Nephron progenitor cell (in vitro differentiated cells): Measurements from ENCODE around the gene CDC14B.

Experiments
- DNase-seq: peaks from one replicate; pipeline ENCODE4 v3.0.0; 2021
- H3K27ac Mint-ChIP-seq: 2 replicates; pipeline ENCODE4 v1.8.0; 2021; ENCODE audit warnings: mild to moderate bottlenecking, moderate library complexity, mixed read lengths
- H3K27me3 Mint-ChIP-seq: 2 replicates; pipeline ENCODE4 v1.8.0; 2021; ENCODE audit warnings: mild to moderate bottlenecking, low read depth, mixed read lengths; ENCODE audit not compliant: poor library complexity
- H3K36me3 Mint-ChIP-seq: 2 replicates; pipeline ENCODE4 v1.8.0; 2021; ENCODE audit warnings: low read depth, mixed read lengths
- H3K4me1 Mint-ChIP-seq: 2 replicates; pipeline ENCODE4 v1.8.0; 2021; ENCODE audit warnings: mixed read lengths
- H3K4me3 Mint-ChIP-seq: 2 replicates; pipeline ENCODE4 v1.8.0; 2021; ENCODE audit warnings: mild to moderate bottlenecking, moderate library complexity, mixed read lengths
- H3K9me3 Mint-ChIP-seq: 2 replicates; pipeline ENCODE4 v1.8.0; 2021; ENCODE audit warnings: mild to moderate bottlenecking, moderate library complexity, mixed read lengths
- TF ChIP-seq, protein P1 (sequence below): fragments of 200-600 bp; sonication (generic); IDR thresholded peaks from 2 replicates; pipeline ENCODE4 v1.5.0; 2021; ENCODE audit warnings: antibody characterized with exemption

The CDC14B gene

DNA sequence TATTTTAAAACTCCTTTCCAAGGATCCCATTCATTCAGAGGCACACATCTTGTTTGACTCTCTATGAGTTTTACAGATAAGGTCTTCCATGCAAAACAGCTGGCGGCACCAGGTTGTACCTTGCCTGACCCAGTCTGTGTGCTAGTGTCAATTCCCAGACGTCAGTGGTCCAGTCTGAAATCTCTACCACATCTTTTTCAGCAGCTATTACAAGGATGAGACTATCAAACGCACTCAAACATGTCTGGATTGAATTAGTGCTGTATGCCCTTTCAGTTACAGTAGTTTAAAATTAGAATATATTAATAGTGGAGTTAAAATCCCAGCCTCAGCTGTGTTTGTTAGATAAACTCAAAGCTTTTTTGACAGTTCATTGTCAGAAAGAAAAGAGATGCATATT, 11.7 kb downstream of the CDC14B start:
- peaks cover 2% of the 10 kb centered on the region for H3K9me3 Mint-ChIP-seq
- H3K27ac Mint-ChIP-seq, result peak overlapping the region; percentile 64
- no peak for DNase-seq
- peaks cover 4% of the 10 kb centered on the region for H3K27me3 Mint-ChIP-seq
- H3K36me3 Mint-ChIP-seq, result peaks cover 2% of the 10 kb centered on the region
- TF ChIP-seq, protein P1, sequence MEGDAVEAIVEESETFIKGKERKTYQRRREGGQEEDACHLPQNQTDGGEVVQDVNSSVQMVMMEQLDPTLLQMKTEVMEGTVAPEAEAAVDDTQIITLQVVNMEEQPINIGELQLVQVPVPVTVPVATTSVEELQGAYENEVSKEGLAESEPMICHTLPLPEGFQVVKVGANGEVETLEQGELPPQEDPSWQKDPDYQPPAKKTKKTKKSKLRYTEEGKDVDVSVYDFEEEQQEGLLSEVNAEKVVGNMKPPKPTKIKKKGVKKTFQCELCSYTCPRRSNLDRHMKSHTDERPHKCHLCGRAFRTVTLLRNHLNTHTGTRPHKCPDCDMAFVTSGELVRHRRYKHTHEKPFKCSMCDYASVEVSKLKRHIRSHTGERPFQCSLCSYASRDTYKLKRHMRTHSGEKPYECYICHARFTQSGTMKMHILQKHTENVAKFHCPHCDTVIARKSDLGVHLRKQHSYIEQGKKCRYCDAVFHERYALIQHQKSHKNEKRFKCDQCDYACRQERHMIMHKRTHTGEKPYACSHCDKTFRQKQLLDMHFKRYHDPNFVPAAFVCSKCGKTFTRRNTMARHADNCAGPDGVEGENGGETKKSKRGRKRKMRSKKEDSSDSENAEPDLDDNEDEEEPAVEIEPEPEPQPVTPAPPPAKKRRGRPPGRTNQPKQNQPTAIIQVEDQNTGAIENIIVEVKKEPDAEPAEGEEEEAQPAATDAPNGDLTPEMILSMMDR, result no peak
- H3K4me3 Mint-ChIP-seq, result no peak overlapping the region
- H3K4me1 Mint-ChIP-seq, result peaks cover 35% of the 10 kb centered on the region

GRCh38 chr9:96605328-96605727, 14.3 kb downstream of the CDC14B start:
- Mint-ChIP-seq H3K27me3 (no peaks in the 10 kb centered on the region), H3K27ac (peak overlapping the region; percentile 62), H3K4me3 (no peak overlapping the region), H3K4me1 (peaks cover 27% of the 10 kb centered on the region), H3K9me3 (peaks cover 21% of the 10 kb centered on the region), H3K36me3 (peaks cover 24% of the 10 kb centered on the region)
- no peak for DNase-seq
- TF ChIP-seq, protein P1, result no peak

DNA sequence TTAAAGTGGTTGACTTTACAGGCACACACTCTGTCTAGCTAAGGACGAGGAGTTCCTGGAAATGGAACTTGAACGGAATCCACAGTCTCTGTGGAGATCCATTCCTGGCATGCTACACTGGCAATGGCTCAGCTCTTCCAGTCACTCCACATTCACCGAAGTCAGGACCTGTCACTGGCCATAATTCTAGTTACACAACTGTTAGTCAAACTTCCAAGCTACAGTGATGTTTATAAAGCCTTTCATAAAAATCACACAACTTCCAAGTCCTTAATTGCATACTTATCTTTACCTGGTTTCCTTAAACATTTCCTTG, 15.7 kb downstream of the CDC14B start:
- no peak for DNase-seq
- H3K9me3 Mint-ChIP-seq, result peaks cover 31% of the 10 kb centered on the region
- peaks cover 1% of the 10 kb centered on the region for H3K27me3 Mint-ChIP-seq
- no peak overlapping the region for H3K4me3 Mint-ChIP-seq
- peak overlapping the region; percentile 4 for H3K27ac Mint-ChIP-seq
- H3K4me1 Mint-ChIP-seq, result peaks cover 27% of the 10 kb centered on the region
- TF ChIP-seq, protein P1, result no peak
- peaks cover 32% of the 10 kb centered on the region for H3K36me3 Mint-ChIP-seq

DNA sequence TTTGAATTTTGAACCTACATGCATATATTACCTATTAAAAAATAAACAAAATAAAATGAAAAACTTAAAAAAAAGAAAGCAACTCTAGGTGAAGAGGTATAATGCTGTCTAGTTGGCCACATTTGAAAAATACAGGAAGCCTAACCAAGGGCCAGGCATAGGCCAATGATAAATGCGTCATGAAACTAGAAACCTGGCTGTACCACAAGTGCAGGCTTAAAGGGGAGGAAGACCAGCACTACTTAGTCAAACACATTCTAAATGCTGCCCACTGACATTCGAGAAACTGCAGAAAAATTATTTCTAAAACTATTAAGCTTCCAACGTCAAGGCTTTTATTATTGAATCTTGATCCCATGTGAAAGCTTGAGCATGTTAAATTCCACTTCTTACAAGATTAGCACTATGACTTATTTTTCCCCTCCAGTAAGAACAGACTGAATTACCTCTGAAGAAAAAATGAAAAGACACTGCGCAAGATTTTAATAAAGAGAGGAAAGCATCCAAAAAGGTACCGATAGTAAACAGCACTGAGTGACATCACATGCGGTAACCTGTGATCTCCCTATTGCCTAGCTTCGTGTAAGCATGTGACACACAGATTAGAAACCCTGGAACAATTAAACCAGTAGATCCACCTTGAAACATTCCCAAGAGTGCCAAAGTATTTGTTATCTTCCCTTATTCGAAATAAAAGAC, 16.2 kb downstream of the CDC14B start:
- H3K4me3 Mint-ChIP-seq, result no peak overlapping the region
- H3K4me1 Mint-ChIP-seq, result peaks cover 27% of the 10 kb centered on the region
- H3K9me3 Mint-ChIP-seq, result peaks cover 31% of the 10 kb centered on the region
- TF ChIP-seq, protein P1, result no peak
- peaks cover 32% of the 10 kb centered on the region for H3K36me3 Mint-ChIP-seq
- no peak for DNase-seq
- peaks cover 3% of the 10 kb centered on the region for H3K27me3 Mint-ChIP-seq
- H3K27ac Mint-ChIP-seq, result peak overlapping the region; percentile 4

- peaks cover 34% of the 10 kb centered on the region for H3K9me3 Mint-ChIP-seq
- TF ChIP-seq, protein P1, result no peak
- no peak for DNase-seq
- peaks cover 19% of the 10 kb centered on the region for H3K4me1 Mint-ChIP-seq
- H3K4me3 Mint-ChIP-seq, result no peak overlapping the region
- peaks cover 48% of the 10 kb centered on the region for H3K36me3 Mint-ChIP-seq
- no peak overlapping the region for H3K27ac Mint-ChIP-seq
- peaks cover 4% of the 10 kb centered on the region for H3K27me3 Mint-ChIP-seq
These were observed 20.3 kb downstream of the CDC14B start for GRCh38 chr9:96599298-96599697.

DNA sequence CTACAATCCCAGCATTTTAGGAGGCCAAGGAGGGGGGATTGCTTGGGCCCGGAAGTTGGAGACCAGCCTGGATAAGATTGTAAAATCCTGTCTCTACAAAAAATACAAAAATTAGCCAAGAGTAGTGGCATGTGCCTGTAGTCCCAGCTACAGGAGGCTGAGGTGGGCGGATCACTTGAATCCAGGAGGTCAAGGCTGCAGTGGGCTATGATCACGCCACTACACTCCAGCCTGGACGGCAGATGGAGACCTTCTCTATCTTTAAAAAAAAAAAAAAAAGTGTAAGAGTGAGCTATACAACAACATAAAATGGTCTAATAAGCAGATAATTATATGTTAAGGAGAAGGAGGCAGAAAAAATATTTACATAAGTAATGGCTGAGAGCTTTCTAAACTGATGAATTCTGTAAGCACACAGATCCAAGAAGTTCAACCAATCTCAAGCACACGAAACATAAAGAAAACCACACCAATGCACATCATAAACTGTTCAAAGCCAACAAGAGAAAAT, 23.0 kb downstream of the CDC14B start:
- peaks cover 31% of the 10 kb centered on the region for H3K9me3 Mint-ChIP-seq
- no peak for DNase-seq
- TF ChIP-seq, protein P1, result no peak
- no peak overlapping the region for H3K27ac Mint-ChIP-seq
- H3K4me1 Mint-ChIP-seq, result no peaks in the 10 kb centered on the region
- peaks cover 48% of the 10 kb centered on the region for H3K36me3 Mint-ChIP-seq
- H3K4me3 Mint-ChIP-seq, result no peak overlapping the region
- peaks cover 5% of the 10 kb centered on the region for H3K27me3 Mint-ChIP-seq
